Measurements from ENCODE around the gene BSND.

DNA sequence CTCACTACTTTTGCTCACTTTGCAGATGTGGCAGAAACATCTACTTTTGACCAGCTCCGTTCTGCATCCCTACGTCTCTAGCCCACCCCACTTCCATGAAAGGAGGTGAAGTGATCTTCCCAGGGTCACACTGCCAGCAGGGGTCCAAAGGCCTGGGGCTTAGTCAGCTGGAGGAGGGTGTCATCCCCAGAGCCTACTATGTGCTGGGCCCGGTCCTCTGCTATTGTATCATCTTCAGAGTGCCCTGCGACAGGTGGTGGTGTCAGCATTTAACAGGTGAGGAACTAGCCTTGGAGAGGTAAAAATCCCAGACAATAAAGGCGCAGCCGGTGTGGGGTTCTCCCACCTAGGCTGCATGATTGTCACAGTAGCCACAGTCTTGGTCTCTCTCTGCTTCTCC is 5.6 kb upstream of the BSND start:
- no peak for TF ChIP-seq POLR2AphosphoS5 (IDR thresholded peaks at IDR 0.05)
- TF ChIP-seq CTCF (IDR thresholded peaks at IDR 0.05), result no peak

All from stomach (tissue), 4 donors.